IPS-NIHi7 (cell line): ENCODE data around the gene ZNF80.

ENCODE experiments used
- DNase-seq: peaks from one replicate; pipeline ENCODE4 v3.0.0; 2012; ENCODE audit warnings: mixed read lengths; ENCODE audit errors: extremely low spot score

The ZNF80 gene

GRCh38 chr3:114219741-114220140 is 17.6 kb downstream of the ZNF80 start:
- no peak for DNase-seq

GRCh38 chr3:114218578-114219185 is 18.7 kb downstream of the ZNF80 start:
- no peak for DNase-seq

- no peak for DNase-seq
These were observed 19.4 kb downstream of the ZNF80 start for GRCh38 chr3:114218006-114218405.

- DNase-seq = no peak
These were observed 20.1 kb downstream of the ZNF80 start for GRCh38 chr3:114217266-114217665.

- DNase-seq = no peak
These were observed 21.0 kb downstream of the ZNF80 start for GRCh38 chr3:114216186-114216970.

GRCh38 chr3:114214542-114215341 is 22.6 kb downstream of the ZNF80 start:
- no peak for DNase-seq

GRCh38 chr3:114213627-114214541 is 23.5 kb downstream of the ZNF80 start:
- DNase-seq = peak; percentile 51

GRCh38 chr3:114213292-114213626 is 24.1 kb downstream of the ZNF80 start:
- DNase-seq = no peak

GRCh38 chr3:114212646-114213045 is 24.7 kb downstream of the ZNF80 start:
- no peak for DNase-seq

- DNase-seq = no peak
These were observed 29.6 kb downstream of the ZNF80 start for GRCh38 chr3:114207768-114208167.

GRCh38 chr3:114206342-114206741 is 31.0 kb downstream of the ZNF80 start:
- DNase-seq = no peak

- no peak for DNase-seq
These were observed 31.8 kb downstream of the ZNF80 start for GRCh38 chr3:114205541-114205940.

GRCh38 chr3:114194750-114195149 is 42.6 kb downstream of the ZNF80 start:
- DNase-seq = no peak

GRCh38 chr3:114192136-114192535 is 45.2 kb downstream of the ZNF80 start:
- DNase-seq = no peak

GRCh38 chr3:114186501-114186900 is 50.9 kb downstream of the ZNF80 start:
- no peak for DNase-seq
